K562 (cell line): ENCODE results near the gene WASF2. TPM values are rescaled to one million over a fixed set of nuclear protein-coding genes. Genes with fewer than 3 reads are reported as not detected.

Source experiments
- ATF2 ChIP-seq: sonication (generic); formaldehyde crosslinking; IDR thresholded peaks from 2 replicates; pipeline ENCODE4 v1.8.1; 2022; ENCODE audit warnings: missing genetic modification reagents
- EGR1 ChIP-seq: fragments of 450-650 bp; conservative IDR thresholded peaks from 2 replicates; pipeline ENCODE4 v1.6.1; 2017; ENCODE audit warnings: mild to moderate bottlenecking
- ELF1 ChIP-seq: fragments of 200-800 bp; sonication (Bioruptor generic); IDR thresholded peaks from 2 replicates; pipeline ENCODE4 v1.6.1; 2016; ENCODE audit warnings: missing genetic modification characterization, missing compliant biosample characterization
- GTF3C2 ChIP-seq: IDR thresholded peaks from 3 replicates; pipeline ENCODE4 v1.6.1; 2011; ENCODE audit warnings: borderline replicate concordance, mild to moderate bottlenecking, moderate library complexity; ENCODE audit not compliant: insufficient read length; ENCODE audit errors: extremely low read depth
- HDAC6 ChIP-seq: IDR thresholded peaks from 2 replicates; pipeline ENCODE4 v1.6.1; 2012; ENCODE audit warnings: low read depth, mild to moderate bottlenecking, control low read depth, inconsistent platforms, low read length, moderate library complexity
- MECOM ChIP-seq: fragments of 250-450 bp; sonication (Bioruptor Pico); IDR thresholded peaks from 2 replicates; pipeline ENCODE4 v1.8.0; 2022; ENCODE audit warnings: inconsistent platforms
- NFATC3 ChIP-seq: fragments of 450-650 bp; IDR thresholded peaks from 2 replicates; pipeline ENCODE4 v1.6.1; 2017; ENCODE audit warnings: mild to moderate bottlenecking
- NFE2 ChIP-seq: IDR thresholded peaks from 2 replicates; pipeline ENCODE4 v1.6.1; 2014; ENCODE audit warnings: antibody characterized with exemption, low read depth
- NFIX ChIP-seq: fragments of 250-450 bp; sonication (Bioruptor Pico); IDR thresholded peaks from 2 replicates; pipeline ENCODE4 v1.4.0; 2020; ENCODE audit warnings: low read depth, mild to moderate bottlenecking, moderate library complexity
- PHF8 ChIP-seq: fragments of 200-600 bp; sonication (generic); IDR thresholded peaks from 2 replicates; pipeline ENCODE4 v1.6.1; 2012; ENCODE audit warnings: mixed run types, mild to moderate bottlenecking, inconsistent platforms, low read length, moderate library complexity, borderline replicate concordance
- PKNOX1 ChIP-seq: fragments of 450-650 bp; IDR thresholded peaks from 2 replicates; pipeline ENCODE4 v1.6.1; 2016
- ZNF316 ChIP-seq: fragments of 450-650 bp; IDR thresholded peaks from 2 replicates; pipeline ENCODE4 v1.6.1; 2016
- ZNF407 ChIP-seq: fragments of 450-650 bp; IDR thresholded peaks from 2 replicates; pipeline ENCODE4 v1.6.1; 2016; ENCODE audit warnings: low read depth
- ZNF436 ChIP-seq: fragments of 250-450, 450-650 bp; sonication (Bioruptor Pico); formaldehyde crosslinking; IDR thresholded peaks from 2 replicates; pipeline ENCODE4 v1.7.0; 2020; ENCODE audit warnings: mild to moderate bottlenecking
- polyA plus RNA-seq, 8 experiments: library from polyadenylated mRNA; depleted of rRNA in 4 of 8; stranded (reverse) in 5 of 8; unstranded in 3 of 8; fragments of >200 nt; fragmentation: Nextera tagmentation in 2 of 8; fragmentation: Illumina TruSeq in 1 of 8; extraction: Ambion mirVana in 2 of 8; extraction: Trizol in 1 of 8; gene quantifications; 2 replicates each; pipeline versions ENCODE4 v1.2.1 to v1.2.3, GENCODE V29; 2011 to 2014; ENCODE audit warnings: inconsistent platforms in 1 of 8, missing spikeins in 1 of 8
- total RNA-seq, 7 experiments: library from RNA; depleted of rRNA in 6 of 7; stranded (reverse); fragments of >200 nt in 6 of 7; fragmentation: Illumina TruSeq in 2 of 7; extraction: Trizol in 2 of 7; gene quantifications; 2 replicates each; pipeline versions ENCODE4 v1.2.1 to v1.2.3, GENCODE V29; 2011 to 2021; ENCODE audit warnings: low replicate concordance in 1 of 7

The WASF2 gene
- total and polyA plus RNA-seq, 9 of the 15 experiments (the other 6 are each of a cell fraction or from before 2014, with no cell fraction given): 8.2 to 163 (median 31.2) TPM

GRCh38 chr1:27436204-27437159, 53.5 kb downstream of the WASF2 start (continued):
- no peak for TF ChIP-seq PHF8
- peak; percentile 38; the same call in 1 of the 2 replicates for TF ChIP-seq ELF1
- no peak for TF ChIP-seq PKNOX1
- no peak for TF ChIP-seq EGR1
- TF ChIP-seq MECOM: no peak
- no peak for TF ChIP-seq ZNF436
- TF ChIP-seq HDAC6: no peak
- TF ChIP-seq NFE2: peak; percentile 53
- TF ChIP-seq ZNF407: no peak
- TF ChIP-seq ZNF316: 0 out of 2 replicates have a peak, but pooled peaks have one; percentile 31
- no peak for TF ChIP-seq NFIX (CRISPR knock-in tag)
- no peak for TF ChIP-seq NFATC3
- TF ChIP-seq GTF3C2: no peak
- TF ChIP-seq ATF2 (CRISPR knock-in tag): no peak
